Loucy (cell line): Measurements from ENCODE around the gene NKX2-2.

Experiments used
- EZH2phosphoT487 ChIP-seq: fragments of 200-600 bp; IDR thresholded peaks from 2 replicates; pipeline ENCODE4 v1.6.1; 2018; ENCODE audit warnings: antibody characterized with exemption, mild to moderate bottlenecking, moderate library complexity, borderline replicate concordance
- TF ChIP-seq, protein P1 (sequence below): fragments of 200-600 bp; sonication (generic); conservative IDR thresholded peaks from 2 replicates; pipeline ENCODE4 v1.5.1; 2014; ENCODE audit warnings: mild to moderate bottlenecking, antibody characterized with exemption, low read length

DNA sequence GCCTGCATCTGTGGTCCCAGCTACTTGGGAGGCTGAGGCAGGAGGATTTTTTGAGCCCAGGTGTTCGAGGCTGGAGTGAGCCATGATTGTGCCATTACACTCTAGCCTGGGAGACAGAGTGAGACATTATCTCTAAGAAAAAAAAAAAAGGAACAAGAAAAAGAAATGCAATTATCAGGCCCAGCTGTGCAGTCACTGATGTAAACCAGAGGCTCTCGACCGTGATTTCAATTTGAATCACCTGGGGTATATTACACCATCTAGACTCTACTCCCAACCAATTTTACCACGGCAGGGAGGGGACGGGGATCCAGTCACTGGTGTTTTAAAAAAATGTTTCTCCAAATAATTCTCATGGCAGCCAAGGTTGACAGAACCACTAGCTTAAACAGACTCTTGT is 48.8 kb upstream of the NKX2-2 start:
- TF ChIP-seq, protein P1, sequence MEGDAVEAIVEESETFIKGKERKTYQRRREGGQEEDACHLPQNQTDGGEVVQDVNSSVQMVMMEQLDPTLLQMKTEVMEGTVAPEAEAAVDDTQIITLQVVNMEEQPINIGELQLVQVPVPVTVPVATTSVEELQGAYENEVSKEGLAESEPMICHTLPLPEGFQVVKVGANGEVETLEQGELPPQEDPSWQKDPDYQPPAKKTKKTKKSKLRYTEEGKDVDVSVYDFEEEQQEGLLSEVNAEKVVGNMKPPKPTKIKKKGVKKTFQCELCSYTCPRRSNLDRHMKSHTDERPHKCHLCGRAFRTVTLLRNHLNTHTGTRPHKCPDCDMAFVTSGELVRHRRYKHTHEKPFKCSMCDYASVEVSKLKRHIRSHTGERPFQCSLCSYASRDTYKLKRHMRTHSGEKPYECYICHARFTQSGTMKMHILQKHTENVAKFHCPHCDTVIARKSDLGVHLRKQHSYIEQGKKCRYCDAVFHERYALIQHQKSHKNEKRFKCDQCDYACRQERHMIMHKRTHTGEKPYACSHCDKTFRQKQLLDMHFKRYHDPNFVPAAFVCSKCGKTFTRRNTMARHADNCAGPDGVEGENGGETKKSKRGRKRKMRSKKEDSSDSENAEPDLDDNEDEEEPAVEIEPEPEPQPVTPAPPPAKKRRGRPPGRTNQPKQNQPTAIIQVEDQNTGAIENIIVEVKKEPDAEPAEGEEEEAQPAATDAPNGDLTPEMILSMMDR, result no peak
- no peak for TF ChIP-seq EZH2phosphoT487
